ACC112 (cell line): Measurements from ENCODE around the gene RPS29.

Source experiments
- H2AFZ ChIP-seq: fragments of 200-600 bp; sonication (generic); one replicate; pipeline ENCODE4 v1.6.0; 2017; ENCODE audit warnings: antibody characterized with exemption, low read length; ENCODE audit not compliant: unreplicated experiment
- H3K27ac ChIP-seq: fragments of 200-600 bp; sonication (generic); 2 replicates; pipeline ENCODE4 v1.5.1; 2014; ENCODE audit warnings: low read depth, mild to moderate bottlenecking, antibody characterized with exemption, low read length, moderate library complexity
- H3K27me3 ChIP-seq: fragments of 200-600 bp; sonication (generic); 2 replicates; pipeline ENCODE4 v1.6.1; 2014; ENCODE audit warnings: mild to moderate bottlenecking, antibody characterized with exemption, low read length, moderate library complexity, mixed read lengths; ENCODE audit not compliant: insufficient read depth
- H3K36me3 ChIP-seq: fragments of 200-600 bp; sonication (generic); 2 replicates; pipeline ENCODE4 v1.6.1; 2016; ENCODE audit warnings: mild to moderate bottlenecking, antibody characterized with exemption, low read length, moderate library complexity, mixed read lengths; ENCODE audit not compliant: insufficient read depth
- H3K4me1 ChIP-seq: fragments of 200-600 bp; sonication (generic); one replicate; pipeline ENCODE4 v1.6.1; 2016; ENCODE audit warnings: low read length, mixed read lengths; ENCODE audit not compliant: insufficient read depth, unreplicated experiment, control insufficient read depth
- H3K4me3 ChIP-seq: fragments of 200-600 bp; sonication (generic); 2 replicates; pipeline ENCODE4 v1.5.1; 2014; ENCODE audit warnings: mild to moderate bottlenecking, low read depth, low read length
- H3K79me2 ChIP-seq: fragments of 200-600 bp; sonication (generic); one replicate; pipeline ENCODE4 v1.6.0; 2016; ENCODE audit warnings: low read length; ENCODE audit not compliant: control insufficient read depth, unreplicated experiment, insufficient read depth

The RPS29 gene

DNA sequence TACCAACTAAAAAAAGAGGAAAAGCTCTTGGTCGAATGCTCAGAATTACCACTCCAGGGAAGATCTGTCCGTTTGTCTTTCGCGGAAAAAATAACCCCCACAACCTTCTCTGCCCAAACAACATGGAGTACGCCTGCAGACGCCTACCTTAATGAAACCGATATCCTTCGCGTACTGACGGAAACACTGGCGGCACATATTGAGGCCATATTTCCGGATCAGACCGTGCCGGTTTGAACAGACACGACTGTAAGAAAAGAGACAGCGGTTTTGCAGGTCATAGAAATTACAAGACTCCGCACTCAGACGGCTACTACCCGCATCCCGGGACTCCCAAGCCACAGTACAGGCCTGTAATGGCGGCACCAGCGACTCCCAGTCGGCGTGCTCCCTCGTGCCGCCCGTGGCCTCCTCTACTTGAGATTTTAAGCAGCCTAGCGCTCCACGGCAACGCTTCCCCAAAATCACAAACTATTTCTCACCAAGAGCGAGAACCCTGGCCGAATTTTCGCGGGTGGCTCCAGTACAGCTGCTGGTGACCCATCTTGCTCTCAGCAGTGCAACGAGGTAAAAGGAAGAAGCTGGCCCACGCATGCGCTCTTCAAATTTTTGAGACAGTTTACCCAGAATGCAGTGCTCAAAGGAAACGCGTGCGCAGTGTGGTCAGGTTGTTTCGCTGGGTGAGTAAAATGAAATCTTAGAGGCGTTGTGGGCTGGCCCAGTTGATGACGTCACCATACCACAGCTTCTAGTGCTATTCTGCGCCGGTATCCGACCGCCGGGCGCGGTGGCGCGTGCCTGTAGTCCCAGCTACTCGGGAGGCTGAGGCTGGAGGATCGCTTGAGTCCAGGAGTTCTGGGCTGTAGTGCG is at the start of gene RPS29:
Gene RPS29, minus strand, starts transcription at position 578 of the 870 bp plus-strand sequence. Its CDS starts 34 bp downstream, at position 544.
- H3K79me2 ChIP-seq, result peaks cover 48% of the 10 kb centered on the region
- H3K27me3 ChIP-seq, result no peaks in the 10 kb centered on the region
- H3K4me1 ChIP-seq, result peaks cover 22% of the 10 kb centered on the region
- peaks cover 31% of the 10 kb centered on the region for H3K36me3 ChIP-seq
- H2AFZ ChIP-seq, result peak within 1 kb of the TSS; percentile 79
- H3K4me3 ChIP-seq, result peak within 1 kb of the TSS; percentile 88
- peak within 1 kb of the TSS; percentile 62 for H3K27ac ChIP-seq

DNA sequence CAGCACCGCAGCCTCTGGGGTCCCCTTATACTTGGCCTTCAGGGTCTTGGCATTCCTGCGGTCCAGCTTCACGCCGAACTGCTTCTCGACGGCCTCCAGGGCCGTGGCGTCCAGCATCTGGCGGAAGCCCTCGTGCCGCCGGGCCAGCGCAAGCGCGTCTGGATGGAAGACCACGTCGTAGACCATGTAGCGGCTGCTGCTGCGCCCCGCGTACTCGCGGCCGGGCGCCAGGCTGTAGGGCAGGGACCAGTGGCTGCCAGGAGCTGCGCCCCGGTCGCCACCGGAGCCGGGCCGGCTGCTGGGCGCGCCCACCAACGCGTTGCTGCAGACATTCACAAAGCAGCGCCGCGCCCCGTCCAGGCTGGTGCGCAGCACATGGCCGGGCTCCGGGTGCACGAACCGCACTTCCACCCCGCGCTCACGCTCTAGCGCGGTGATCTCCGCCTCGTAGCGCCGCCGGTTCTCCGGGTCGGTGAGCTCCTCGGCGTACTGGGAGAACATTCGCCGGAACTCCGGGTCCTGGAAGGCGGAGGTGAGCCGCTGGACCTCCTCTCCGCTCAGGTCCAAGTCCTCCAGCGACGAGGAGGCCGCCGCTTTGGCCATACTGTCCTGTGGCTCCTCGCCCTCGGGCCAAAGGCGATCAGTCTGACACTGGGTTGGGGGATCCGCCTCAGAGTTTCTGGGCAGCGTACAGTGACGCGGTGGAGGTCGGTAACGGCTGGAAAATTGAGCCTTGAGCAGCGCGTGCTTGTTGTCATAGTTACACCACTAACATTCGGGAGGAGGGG is 48.6 kb upstream of the RPS29 start, which contains the start of gene DNAAF2:
Gene DNAAF2, minus strand, starts transcription at position 698 of the 788 bp plus-strand sequence. Its CDS starts 95 bp downstream, at position 603.
- H3K27me3 ChIP-seq, result no peaks in the 10 kb centered on the region
- H3K4me3 ChIP-seq, result peak within 1 kb of the TSS; percentile 99
- H3K36me3 ChIP-seq, result peaks cover 18% of the 10 kb centered on the region
- H2AFZ ChIP-seq, result peak within 1 kb of the TSS; percentile 76
- peaks cover 83% of the 10 kb centered on the region for H3K79me2 ChIP-seq
- peaks cover 14% of the 10 kb centered on the region for H3K4me1 ChIP-seq
- H3K27ac ChIP-seq, result peak within 1 kb of the TSS; percentile 79

DNA sequence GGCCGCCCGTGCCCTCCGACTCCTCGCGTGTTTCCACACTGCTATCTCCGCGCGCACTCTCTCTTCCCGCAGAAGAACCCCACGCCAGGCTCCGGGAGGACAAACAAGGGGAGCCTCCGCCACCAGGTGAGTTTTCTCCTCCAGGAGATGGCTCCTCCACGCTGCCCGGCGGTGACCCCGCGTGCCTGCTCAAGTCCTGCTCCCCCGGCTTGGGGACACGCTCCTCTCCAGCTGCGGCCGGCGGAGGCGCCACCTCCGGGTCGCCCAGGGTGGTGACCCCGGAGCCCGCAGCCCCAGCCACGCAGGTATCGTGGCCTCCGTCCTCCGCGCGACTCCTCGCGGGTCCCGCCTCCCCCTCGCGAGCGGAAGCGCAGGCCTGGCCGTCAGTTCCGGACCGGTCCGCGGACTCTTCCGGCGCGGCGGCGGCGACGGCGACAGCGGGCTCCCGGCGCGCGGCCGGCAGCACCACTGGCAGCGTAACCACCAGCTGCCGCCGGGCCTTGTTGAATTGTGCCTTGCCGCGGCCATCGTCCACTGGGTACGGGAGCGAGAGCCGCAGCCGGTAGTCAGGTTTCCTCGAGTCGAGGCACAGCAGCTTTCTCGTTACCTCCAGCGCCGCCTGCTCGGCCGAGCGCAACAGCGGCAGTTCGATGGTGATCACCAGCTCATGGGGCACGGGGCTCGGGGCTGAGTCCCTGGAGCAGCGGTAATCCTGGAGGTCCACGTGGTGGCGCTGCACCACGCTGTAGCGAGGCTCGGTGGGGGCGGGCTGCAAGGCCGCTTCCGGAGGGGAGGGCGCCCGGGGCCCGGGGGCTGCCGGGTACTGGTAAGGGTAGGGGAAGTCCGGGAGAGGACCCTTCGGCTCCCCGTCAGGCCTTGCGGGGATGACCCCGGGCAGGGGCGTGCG is 47.7 kb upstream of the RPS29 start:
- Histone ChIP-seq H3K79me2 (peaks cover 82% of the 10 kb centered on the region), H2AFZ (peak overlapping the region; percentile 76), H3K36me3 (peaks cover 14% of the 10 kb centered on the region), H3K4me3 (peak overlapping the region; percentile 99), H3K27me3 (no peaks in the 10 kb centered on the region), H3K4me1 (peaks cover 14% of the 10 kb centered on the region), H3K27ac (peak overlapping the region; percentile 79)

DNA sequence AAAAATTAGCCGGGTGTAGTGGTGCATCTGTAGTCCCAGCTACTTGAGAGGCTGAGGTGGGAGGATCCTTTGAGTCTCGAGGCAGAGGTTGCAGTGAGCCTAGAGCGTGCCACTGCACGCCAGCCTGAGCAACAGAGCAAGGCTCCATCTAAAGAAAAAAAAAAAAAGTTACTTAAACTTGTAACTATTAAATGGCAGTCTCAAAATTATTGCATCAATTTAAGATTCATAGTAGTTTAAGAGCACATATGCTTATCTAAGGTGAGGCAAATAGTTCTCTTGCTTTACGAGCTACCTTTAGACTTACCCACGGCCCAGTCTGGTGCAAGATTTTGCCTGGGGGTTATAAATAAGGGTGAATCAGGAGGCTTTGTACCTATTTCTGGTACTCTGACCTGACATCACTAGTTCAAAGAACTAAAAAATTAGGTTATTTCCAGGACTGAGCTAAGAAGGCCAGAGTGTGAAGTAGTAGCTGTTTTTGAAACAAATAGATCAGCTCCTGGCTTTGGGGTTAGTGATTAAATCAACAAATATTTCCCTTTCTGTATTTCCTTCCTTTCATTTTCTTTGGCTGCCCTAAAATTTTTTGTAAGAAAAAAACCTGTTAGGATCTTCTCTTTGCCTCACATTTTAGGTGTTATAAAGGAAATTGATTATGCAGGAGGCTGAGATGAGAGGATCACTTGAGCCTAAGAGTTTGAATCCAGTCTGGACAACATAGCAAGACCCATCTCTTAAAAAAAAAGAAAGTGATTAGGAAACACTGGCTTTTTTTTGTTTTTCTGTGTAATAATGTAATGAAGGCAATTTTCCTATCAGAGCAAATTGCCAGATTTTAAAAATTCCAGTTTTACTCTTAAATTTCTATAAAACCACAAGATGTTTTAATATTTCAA is 38.0 kb upstream of the RPS29 start:
- H3K4me1 ChIP-seq, result peaks cover 20% of the 10 kb centered on the region
- peak overlapping the region; percentile 5; the same call in 1 of the 2 replicates for H3K27ac ChIP-seq
- 0 out of 2 replicates have a peak, but pooled peaks cover 11% of the 10 kb centered on the region for H3K36me3 ChIP-seq
- H3K4me3 ChIP-seq, result peak overlapping the region; percentile 84
- no peak overlapping the region for H2AFZ ChIP-seq
- H3K27me3 ChIP-seq, result no peaks in the 10 kb centered on the region
- H3K79me2 ChIP-seq, result peaks cover 64% of the 10 kb centered on the region

DNA sequence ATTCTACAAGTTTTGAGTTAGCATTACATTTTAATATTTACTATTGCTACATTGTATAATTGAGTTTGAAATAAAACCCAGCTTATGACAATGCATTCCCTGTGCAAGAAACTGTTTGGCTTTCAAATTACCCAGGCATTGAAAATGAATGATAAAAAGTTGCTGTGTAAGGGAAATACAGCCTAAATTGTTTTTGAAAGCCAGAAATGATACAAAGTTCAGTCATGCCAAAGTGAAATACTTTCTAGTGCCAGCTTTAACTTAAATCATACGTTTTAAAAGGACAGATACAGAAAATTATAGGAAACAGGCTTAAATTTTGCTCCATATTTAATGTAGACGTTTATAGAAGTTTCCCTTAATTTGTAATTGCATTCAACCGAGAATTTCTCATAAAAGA is 37.2 kb upstream of the RPS29 start:
- H3K4me1 ChIP-seq, result peaks cover 22% of the 10 kb centered on the region
- peak overlapping the region; percentile 28; the same call in 1 of the 2 replicates for H3K27ac ChIP-seq
- H2AFZ ChIP-seq, result no peak overlapping the region
- H3K79me2 ChIP-seq, result peaks cover 68% of the 10 kb centered on the region
- H3K36me3 ChIP-seq, result peaks cover 12% of the 10 kb centered on the region; the same call in 1 of the 2 replicates
- no peaks in the 10 kb centered on the region for H3K27me3 ChIP-seq
- H3K4me3 ChIP-seq, result peak overlapping the region; percentile 84

DNA sequence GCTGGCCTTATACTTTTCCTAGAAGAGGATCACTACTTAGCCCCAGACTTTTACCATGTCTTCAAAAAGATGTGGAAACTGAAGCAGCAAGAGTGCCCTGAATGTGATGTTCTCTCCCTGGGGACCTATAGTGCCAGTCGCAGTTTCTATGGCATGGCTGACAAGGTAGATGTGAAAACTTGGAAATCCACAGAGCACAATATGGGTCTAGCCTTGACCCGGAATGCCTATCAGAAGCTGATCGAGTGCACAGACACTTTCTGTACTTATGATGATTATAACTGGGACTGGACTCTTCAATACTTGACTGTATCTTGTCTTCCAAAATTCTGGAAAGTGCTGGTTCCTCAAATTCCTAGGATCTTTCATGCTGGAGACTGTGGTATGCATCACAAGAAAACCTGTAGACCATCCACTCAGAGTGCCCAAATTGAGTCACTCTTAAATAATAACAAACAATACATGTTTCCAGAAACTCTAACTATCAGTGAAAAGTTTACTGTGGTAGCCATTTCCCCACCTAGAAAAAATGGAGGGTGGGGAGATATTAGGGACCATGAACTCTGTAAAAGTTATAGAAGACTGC is 35.9 kb upstream of the RPS29 start:
- peaks cover 17% of the 10 kb centered on the region; the same call in 1 of the 2 replicates for H3K36me3 ChIP-seq
- H3K79me2 ChIP-seq, result peaks cover 75% of the 10 kb centered on the region
- no peak overlapping the region for H3K27ac ChIP-seq
- H3K4me1 ChIP-seq, result peaks cover 35% of the 10 kb centered on the region
- no peak overlapping the region for H2AFZ ChIP-seq
- H3K27me3 ChIP-seq, result no peaks in the 10 kb centered on the region
- H3K4me3 ChIP-seq, result peak overlapping the region; percentile 84

DNA sequence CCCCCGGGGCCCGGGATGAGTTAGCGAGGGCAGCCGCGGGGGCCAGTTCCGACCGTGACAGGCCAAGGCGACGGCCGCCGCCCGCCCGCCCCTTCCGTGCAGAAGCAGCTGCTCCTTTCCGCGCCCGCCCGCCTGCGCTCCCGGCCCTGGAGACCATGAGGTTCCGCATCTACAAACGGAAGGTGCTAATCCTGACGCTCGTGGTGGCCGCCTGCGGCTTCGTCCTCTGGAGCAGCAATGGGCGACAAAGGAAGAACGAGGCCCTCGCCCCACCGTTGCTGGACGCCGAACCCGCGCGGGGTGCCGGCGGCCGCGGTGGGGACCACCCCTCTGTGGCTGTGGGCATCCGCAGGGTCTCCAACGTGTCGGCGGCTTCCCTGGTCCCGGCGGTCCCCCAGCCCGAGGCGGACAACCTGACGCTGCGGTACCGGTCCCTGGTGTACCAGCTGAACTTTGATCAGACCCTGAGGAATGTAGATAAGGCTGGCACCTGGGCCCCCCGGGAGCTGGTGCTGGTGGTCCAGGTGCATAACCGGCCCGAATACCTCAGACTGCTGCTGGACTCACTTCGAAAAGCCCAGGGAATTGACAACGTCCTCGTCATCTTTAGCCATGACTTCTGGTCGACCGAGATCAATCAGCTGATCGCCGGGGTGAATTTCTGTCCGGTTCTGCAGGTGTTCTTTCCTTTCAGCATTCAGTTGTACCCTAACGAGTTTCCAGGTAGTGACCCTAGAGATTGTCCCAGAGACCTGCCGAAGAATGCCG is 35.1 kb upstream of the RPS29 start:
- Histone ChIP-seq H3K27me3 (no peaks in the 10 kb centered on the region), H3K4me1 (peaks cover 35% of the 10 kb centered on the region), H3K79me2 (peaks cover 73% of the 10 kb centered on the region), H3K36me3 (peaks cover 14% of the 10 kb centered on the region; the same call in 1 of the 2 replicates), H3K4me3 (peak overlapping the region; percentile 84), H2AFZ (no peak overlapping the region), H3K27ac (peak overlapping the region; percentile 90; the same call in 1 of the 2 replicates)

DNA sequence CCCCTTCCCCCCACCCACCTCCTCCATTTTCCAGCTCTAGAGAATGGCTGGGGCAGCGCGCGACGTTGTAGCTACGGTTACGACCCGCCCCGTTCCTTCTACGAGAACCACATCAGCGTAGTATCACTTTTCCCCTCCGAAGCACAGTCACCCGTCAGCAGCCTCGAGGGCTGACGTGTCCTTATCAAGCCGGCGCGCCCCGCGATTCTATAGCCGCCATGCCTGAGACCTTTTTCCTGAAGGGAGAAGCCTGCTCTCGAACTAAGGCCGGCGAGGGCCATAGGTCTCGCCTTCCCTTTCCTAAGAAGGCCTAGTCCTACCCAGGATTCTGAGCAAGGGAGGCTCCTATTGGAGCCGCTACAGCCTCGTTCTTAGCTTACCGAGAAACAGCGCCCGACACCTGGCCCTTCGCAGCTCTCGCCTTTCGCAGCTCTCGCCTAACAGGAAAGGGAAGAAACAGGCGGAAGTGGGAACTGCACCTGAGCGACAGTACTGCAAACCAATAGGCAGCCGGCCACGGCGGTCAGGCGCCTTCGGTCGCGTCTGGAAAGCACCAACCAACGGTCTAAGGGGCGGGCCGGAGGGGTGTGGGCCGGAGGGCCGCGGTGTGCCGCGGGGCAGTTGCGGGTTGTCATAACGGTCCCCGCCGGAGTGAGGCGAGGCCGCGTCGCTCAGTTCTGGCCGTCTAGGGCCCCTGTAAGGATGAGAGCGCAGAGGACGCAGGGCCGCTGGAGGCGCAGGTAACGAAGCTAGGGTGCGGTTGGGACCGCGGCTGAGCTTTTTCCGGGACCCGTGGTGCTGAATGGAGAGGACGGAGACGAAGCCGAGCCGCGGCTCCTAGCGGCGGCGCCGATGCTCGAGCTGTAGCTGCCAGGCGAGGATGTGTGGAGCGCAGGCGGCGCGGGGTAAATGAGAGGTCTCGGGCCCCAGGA is 34.3 kb upstream of the RPS29 start, which contains the start of the genes MGAT2 and RPL36AL:
Gene MGAT2, plus strand, starts transcription at position 618 of the 932 bp plus-strand sequence. CDS start 470 bp downstream, outside the sequence.
Gene RPL36AL, minus strand, starts transcription at position 445 of the 932 bp plus-strand sequence. CDS start 1,522 bp downstream, outside the sequence.
- Histone ChIP-seq H3K79me2 (peaks cover 69% of the 10 kb centered on the region), H3K36me3 (peaks cover 12% of the 10 kb centered on the region; the same call in 1 of the 2 replicates), H3K4me3 (peak within 1 kb of the TSS; percentile 84), H3K4me1 (peaks cover 32% of the 10 kb centered on the region), H2AFZ (peak within 1 kb of the TSS; percentile 17), H3K27ac (peak within 1 kb of the TSS; percentile 90), H3K27me3 (no peaks in the 10 kb centered on the region)
